Activated naive CD4-positive, alpha-beta T cell treated with anti-CD3 and anti-CD28 coated beads, Interleukin-2, amount 50 U/mL, for 16 hours (primary cell): ENCODE results near the gene TPD52L1.
"Not testable (repeated sequence)": the region's sequence is repeated elsewhere in the genome, so short reads cannot be mapped to it uniquely, and the experiment has no call there.

Experiments
- DNase-seq: peaks from one replicate; pipeline ENCODE4 v3.0.0-alpha.2; 2020

The TPD52L1 gene

GRCh38 chr6:125279961-125280360 lies 126.4 kb downstream of the TPD52L1 start:
- DNase-seq, result no peak

GRCh38 chr6:125280370-125281035 lies 126.9 kb downstream of the TPD52L1 start:
- DNase-seq, result not testable (repeated sequence)

GRCh38 chr6:125282470-125282869 lies 128.9 kb downstream of the TPD52L1 start:
- DNase-seq, result not testable (repeated sequence)

GRCh38 chr6:125285353-125285752 lies 131.8 kb downstream of the TPD52L1 start:
- no peak for DNase-seq

- DNase-seq, result no peak
Measured at GRCh38 chr6:125285936-125286335, 132.4 kb downstream of the TPD52L1 start.

- no peak for DNase-seq
Measured at GRCh38 chr6:125287718-125288117, 134.1 kb downstream of the TPD52L1 start.

GRCh38 chr6:125293587-125293986 lies 140.0 kb downstream of the TPD52L1 start:
- DNase-seq, result no peak

GRCh38 chr6:125294036-125294435 lies 140.5 kb downstream of the TPD52L1 start:
- no peak for DNase-seq

GRCh38 chr6:125294925-125295324 lies 141.4 kb downstream of the TPD52L1 start:
- no peak for DNase-seq

GRCh38 chr6:125296471-125296870 lies 142.9 kb downstream of the TPD52L1 start:
- no peak for DNase-seq

GRCh38 chr6:125299257-125299656 lies 145.7 kb downstream of the TPD52L1 start:
- DNase-seq, result no peak

- no peak for DNase-seq
Measured at GRCh38 chr6:125300992-125301434, 147.4 kb downstream of the TPD52L1 start.

- DNase-seq, result peak; percentile 59
Measured at GRCh38 chr6:125301435-125302391, 148.1 kb downstream of the TPD52L1 start, which contains the start of gene HDDC2. Gene HDDC2 (minus strand): TSS chr6:125301967. CDS start chr6:125301932, 35 bp downstream.

GRCh38 chr6:125302840-125303511 lies 149.4 kb downstream of the TPD52L1 start:
- DNase-seq, result no peak

GRCh38 chr6:125303512-125303854 lies 149.9 kb downstream of the TPD52L1 start:
- DNase-seq, result no peak

- DNase-seq, result no peak
Measured at GRCh38 chr6:125304970-125305660, 151.5 kb downstream of the TPD52L1 start.

- no peak for DNase-seq
Measured at GRCh38 chr6:125306756-125307149, 153.2 kb downstream of the TPD52L1 start.

- DNase-seq, result no peak
Measured at GRCh38 chr6:125307150-125307838, 153.7 kb downstream of the TPD52L1 start.

- no peak for DNase-seq
Measured at GRCh38 chr6:125307964-125308615, 154.5 kb downstream of the TPD52L1 start.

- DNase-seq, result no peak
Measured at GRCh38 chr6:125310994-125311649, 157.5 kb downstream of the TPD52L1 start.

GRCh38 chr6:125312478-125312877 lies 158.9 kb downstream of the TPD52L1 start:
- no peak for DNase-seq
